GM04503 (cell line): ENCODE data around the gene GRHL1.
A peak's percentile ranks its signal among the peaks of the same experiment; 100 is the strongest.

ENCODE experiments used
- DNase-seq: peaks from one replicate; pipeline ENCODE4 v3.0.0-alpha.2; 2012; ENCODE audit warnings: low read depth

GRHL1 gene

GRCh38 chr2:9972621-9973479, 21.4 kb downstream of the GRHL1 start:
- no peak for DNase-seq

GRCh38 chr2:9973690-9974089, 22.2 kb downstream of the GRHL1 start:
- DNase-seq, result no peak

- DNase-seq, result no peak
Measured at GRCh38 chr2:9974343-9974742, 22.9 kb downstream of the GRHL1 start.

- no peak for DNase-seq
Measured at GRCh38 chr2:9975328-9975727, 23.8 kb downstream of the GRHL1 start.

- peak; percentile 84 for DNase-seq
Measured at GRCh38 chr2:9975805-9976447, 24.4 kb downstream of the GRHL1 start.

GRCh38 chr2:9979977-9980376, 28.5 kb downstream of the GRHL1 start:
- DNase-seq, result no peak

GRCh38 chr2:9980520-9980919, 29.0 kb downstream of the GRHL1 start:
- DNase-seq, result no peak

GRCh38 chr2:9981655-9982054, 30.2 kb downstream of the GRHL1 start:
- no peak for DNase-seq

- peak; percentile 87 for DNase-seq
Measured at GRCh38 chr2:9982248-9982647, 30.8 kb downstream of the GRHL1 start.

- no peak for DNase-seq
Measured at GRCh38 chr2:9982891-9983290, 31.4 kb downstream of the GRHL1 start.

GRCh38 chr2:9983401-9984216, 32.1 kb downstream of the GRHL1 start:
- DNase-seq, result no peak

- no peak for DNase-seq
Measured at GRCh38 chr2:9984217-9984739, 32.8 kb downstream of the GRHL1 start.

GRCh38 chr2:9984871-9985480, 33.5 kb downstream of the GRHL1 start:
- DNase-seq, result peak; percentile 83

- no peak for DNase-seq
Measured at GRCh38 chr2:9985531-9986328, 34.2 kb downstream of the GRHL1 start.

GRCh38 chr2:9988320-9988719, 36.8 kb downstream of the GRHL1 start:
- DNase-seq, result no peak

GRCh38 chr2:9990736-9991135, 39.2 kb downstream of the GRHL1 start:
- DNase-seq, result no peak

GRCh38 chr2:9991221-9991620, 39.7 kb downstream of the GRHL1 start:
- DNase-seq, result no peak

GRCh38 chr2:9991829-9992273, 40.4 kb downstream of the GRHL1 start:
- DNase-seq, result no peak

- DNase-seq, result no peak
Measured at GRCh38 chr2:9992427-9993187, 41.1 kb downstream of the GRHL1 start.

GRCh38 chr2:9993488-9994165, 42.1 kb downstream of the GRHL1 start:
- DNase-seq, result no peak
